ENCODE measurements around the gene GAD1. TPM values are rescaled to one million over a fixed set of nuclear protein-coding genes. Genes with fewer than 3 reads are reported as not detected.

Gene GAD1
- total and polyA plus RNA-seq, 9 donors = 0.22 to 0.77 (median 0.33) TPM; not detected in 1

- Histone ChIP-seq H3K4me1 (ENCODE audit: insufficient read depth) (no peaks in the 10 kb centered on the region), H3K27ac (no peak overlapping the region), H3K4me3 (no peak overlapping the region), H3K9me3 (no peaks in the 10 kb centered on the region), H3K27me3 (no peaks in the 10 kb centered on the region), H3K36me3 (no peaks in the 10 kb centered on the region)
- DNase-seq = no peak
- TF ChIP-seq CTCF (IDR thresholded peaks at IDR 0.05) = no peak
- no peak for TF ChIP-seq EP300 (IDR thresholded peaks at IDR 0.05)
- no peak for TF ChIP-seq POLR2A (IDR thresholded peaks at IDR 0.05)
- intact Hi-C loops (cut with DNase I) = no loop called here
Observed at GRCh38 chr2:170772295-170772694, 44.4 kb upstream of the GAD1 start.

DNA sequence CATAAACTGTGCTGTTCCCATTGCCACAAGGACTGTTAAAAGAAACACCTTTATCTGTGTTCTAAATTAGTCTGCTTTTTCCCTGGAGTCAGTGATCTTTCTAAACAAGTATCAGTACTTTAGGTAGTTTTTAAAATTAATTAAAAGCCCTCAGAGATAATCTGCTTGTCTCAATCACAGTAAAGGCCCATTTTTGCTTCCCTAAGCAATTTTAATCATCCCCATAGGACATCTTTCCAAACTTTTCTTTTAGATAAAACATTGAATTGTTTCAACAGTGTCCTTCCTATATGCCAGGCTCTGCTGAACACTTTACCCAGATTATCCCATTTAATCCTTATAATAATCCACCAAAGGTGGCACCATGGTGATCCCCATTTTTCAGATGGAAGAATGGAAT, 42.6 kb upstream of the GAD1 start:
- TF ChIP-seq POLR2A (IDR thresholded peaks at IDR 0.05) = no peak
- TF ChIP-seq CTCF (IDR thresholded peaks at IDR 0.05) = no peak
- no peak for TF ChIP-seq EP300 (IDR thresholded peaks at IDR 0.05)
- intact Hi-C loops (cut with DNase I) = no loop called here
- Histone ChIP-seq H3K36me3 (no peaks in the 10 kb centered on the region), H3K27ac (no peak overlapping the region), H3K4me3 (no peak overlapping the region), H3K4me1 (ENCODE audit: insufficient read depth) (no peaks in the 10 kb centered on the region), H3K27me3 (no peaks in the 10 kb centered on the region), H3K9me3 (no peaks in the 10 kb centered on the region)
- DNase-seq = no peak

GRCh38 chr2:170778900-170779299, 37.8 kb upstream of the GAD1 start:
- H3K4me1 ChIP-seq (ENCODE audit: insufficient read depth) = no peaks in the 10 kb centered on the region
- H3K27ac ChIP-seq = no peak overlapping the region
- no peaks in the 10 kb centered on the region for H3K27me3 ChIP-seq
- intact Hi-C loops (cut with DNase I) = no loop called here
- H3K9me3 ChIP-seq = no peaks in the 10 kb centered on the region
- DNase-seq = no peak
- no peak for TF ChIP-seq EP300 (IDR thresholded peaks at IDR 0.05)
- TF ChIP-seq CTCF (IDR thresholded peaks at IDR 0.05) = no peak
- TF ChIP-seq POLR2A (IDR thresholded peaks at IDR 0.05) = no peak
- WGBS, 3 donors = 32 to 64% (median 40%) methylated on average over 2 of the region's 2 CpGs
- no peaks in the 10 kb centered on the region for H3K36me3 ChIP-seq
- H3K4me3 ChIP-seq = no peak overlapping the region

- Histone ChIP-seq H3K9me3 (no peaks in the 10 kb centered on the region), H3K4me3 (no peak overlapping the region), H3K27ac (no peak overlapping the region), H3K36me3 (no peaks in the 10 kb centered on the region), H3K27me3 (no peaks in the 10 kb centered on the region), H3K4me1 (ENCODE audit: insufficient read depth) (no peaks in the 10 kb centered on the region)
- intact Hi-C loops (cut with DNase I) = no loop called here
- DNase-seq = no peak
- TF ChIP-seq CTCF (IDR thresholded peaks at IDR 0.05) (no peak), POLR2A (IDR thresholded peaks at IDR 0.05) (no peak), EP300 (IDR thresholded peaks at IDR 0.05) (no peak)
- 94 to 97% (median 96%) methylated on average over 1 of the region's 1 CpG for WGBS, 3 donors
Observed at GRCh38 chr2:170779304-170779703, 37.4 kb upstream of the GAD1 start.

GRCh38 chr2:170782673-170783072, 34.0 kb upstream of the GAD1 start:
- WGBS, 3 donors = 86 to 93% (median 88%) methylated on average over 2 of the region's 2 CpGs
- Histone ChIP-seq H3K4me3 (no peak overlapping the region), H3K36me3 (no peaks in the 10 kb centered on the region), H3K27me3 (no peaks in the 10 kb centered on the region), H3K9me3 (no peaks in the 10 kb centered on the region), H3K27ac (no peak overlapping the region), H3K4me1 (ENCODE audit: insufficient read depth) (no peaks in the 10 kb centered on the region)
- intact Hi-C loops (cut with DNase I) = no loop called here
- DNase-seq = no peak
- TF ChIP-seq CTCF (IDR thresholded peaks at IDR 0.05) (no peak), POLR2A (IDR thresholded peaks at IDR 0.05) (no peak), EP300 (IDR thresholded peaks at IDR 0.05) (no peak)
